HepG2 (cell line): ENCODE measurements around the gene ARMH2. TPM values are rescaled to one million over a fixed set of nuclear protein-coding genes. Genes with fewer than 3 reads are reported as not detected.

ENCODE experiments used
- ATAC-seq: fragments of 200-7000 bp; cut with Tn5 transposase; 3 replicates; pipeline ENCODE4 v1.9.1; 2020; ENCODE audit warnings: mild to moderate bottlenecking, moderate library complexity
- BruUV-seq: library from RNA; stranded (reverse); fragments of 400-500 nt; replicated peaks from 2 replicates; lab custom pipeline; 2021; lab: Mats Ljungman, UMichigan
- CTCF ChIA-PET: fragments of 300-600 bp; formaldehyde crosslinking; extraction: SDS; loops from one replicate; lab custom pipeline; 2021; ENCODE audit warnings: low total read pairs, inconsistent platforms, low intra/inter-chr PET ratio; lab: Yijun Ruan, JAX
- POLR2A ChIA-PET: fragments of 350-600 bp; sonication (Branson Sonifier 250); formaldehyde crosslinking; loops from one replicate; lab custom pipeline; 2020; ENCODE audit warnings: antibody characterized with exemption, inconsistent platforms; lab: Yijun Ruan, JAX
- DNase-seq: peaks from one replicate; pipeline ENCODE4 v3.0.0-alpha.2; 2015; ENCODE audit warnings: low spot score
- FAIRE-seq: peaks from 3 replicates; lab custom pipeline; 2011; peaks lifted over from hg19 to GRCh38; lab: Jason Lieb, UNC
- H2AFZ ChIP-seq: one replicate; pipeline ENCODE4 v1.6.1; 2011; ENCODE audit warnings: low read length, inconsistent platforms
- H3K27ac ChIP-seq: fragments of 300-600 bp; 3 replicates; pipeline ENCODE4 v1.8.0; 2011; ENCODE audit warnings: mixed run types, mild to moderate bottlenecking, mixed read lengths, low read length, inconsistent platforms; ENCODE audit not compliant: insufficient read depth; ENCODE audit errors: extremely low read length
- H3K27me3 ChIP-seq, 2 experiments: fragments of 200-600 bp in 1 of 2; 2 replicates in 1 of 2; 3 replicates in 1 of 2; pipeline versions ENCODE4 v1.6.0 to v1.8.0; 2011; ENCODE audit warnings: low read length in 2 of 2, mild to moderate bottlenecking in 2 of 2, moderate library complexity in 2 of 2, inconsistent platforms in 1 of 2; ENCODE audit not compliant: insufficient read depth in 2 of 2, control insufficient read depth in 1 of 2
- H3K36me3 ChIP-seq, 2 experiments: fragments of 200-600 bp in 1 of 2; replicated peaks in 1 of 2; 2 replicates in 1 of 2; 3 replicates in 1 of 2; pipeline versions ENCODE4 v1.5.1 to v1.8.0; 2011; ENCODE audit warnings: low read length in 2 of 2, inconsistent platforms in 1 of 2; ENCODE audit not compliant: insufficient read depth in 2 of 2, control insufficient read depth in 1 of 2
- H3K4me1 ChIP-seq: 2 replicates; pipeline ENCODE4 v1.5.1; 2012; ENCODE audit warnings: low read length, inconsistent platforms; ENCODE audit not compliant: insufficient read depth
- H3K4me2 ChIP-seq: 2 replicates; pipeline ENCODE4 v1.6.0; 2011; ENCODE audit warnings: low read depth, low read length, inconsistent platforms
- H3K4me3 ChIP-seq, 3 experiments: fragments of 200-600 bp in 1 of 3; sonication (generic), shearing (Covaris generic) in 1 of 3; replicated peaks in 1 of 3; 2 replicates each; pipeline ENCODE4 v1.5.1; 2011 to 2016; ENCODE audit warnings: low read length in 3 of 3, inconsistent platforms in 2 of 3, low read depth in 2 of 3, mild to moderate bottlenecking in 2 of 3, control low read depth in 1 of 3, mixed read lengths in 1 of 3; ENCODE audit not compliant: insufficient read depth in 1 of 3
- H3K79me2 ChIP-seq: one replicate; pipeline ENCODE4 v1.6.1; 2011; ENCODE audit warnings: low read length, inconsistent platforms; ENCODE audit not compliant: insufficient read depth
- H3K9ac ChIP-seq: 2 replicates; pipeline ENCODE4 v1.6.0; 2011; ENCODE audit warnings: mild to moderate bottlenecking, low read depth, low read length, inconsistent platforms; ENCODE audit not compliant: insufficient read depth
- H3K9me3 ChIP-seq: 2 replicates; pipeline ENCODE4 v1.5.1; 2012; ENCODE audit warnings: mild to moderate bottlenecking, low read length
- H4K20me1 ChIP-seq: 2 replicates; pipeline ENCODE4 v1.6.0; 2011; ENCODE audit warnings: inconsistent platforms, mild to moderate bottlenecking, low read length, moderate library complexity; ENCODE audit not compliant: insufficient read depth
- ATF6 ChIP-seq: sonication (generic); formaldehyde crosslinking; conservative IDR thresholded peaks from 2 replicates; pipeline ENCODE4 v1.4.0; 2020; ENCODE audit warnings: missing genetic modification reagents
- CENPT ChIP-seq: sonication (generic); formaldehyde crosslinking; IDR thresholded peaks from 2 replicates; pipeline ENCODE4 v1.8.0; 2022; ENCODE audit warnings: low read depth, mild to moderate bottlenecking, moderate library complexity, missing genetic modification reagents
- CHCHD3 ChIP-seq: sonication (generic); formaldehyde crosslinking; IDR thresholded peaks from 2 replicates; pipeline ENCODE4 v1.8.0; 2022; ENCODE audit warnings: mild to moderate bottlenecking, missing genetic modification reagents, moderate library complexity
- CREB1 ChIP-seq, 2 experiments: fragments of 450-650 bp in 1 of 2; IDR thresholded peaks; 2 replicates each; pipeline ENCODE4 v1.6.1; 2016 to 2017; ENCODE audit warnings: control low read depth in 1 of 2, mild to moderate bottlenecking in 1 of 2, missing compliant biosample characterization in 1 of 2, missing genetic modification characterization in 1 of 2
- CREM ChIP-seq, 2 experiments: sonication (generic) in 1 of 2; formaldehyde crosslinking in 1 of 2; IDR thresholded peaks; 2 replicates each; pipeline versions ENCODE4 v1.4.0 to v1.6.1; 2016 to 2020; ENCODE audit warnings: antibody characterized with exemption in 1 of 2, mild to moderate bottlenecking in 1 of 2, missing genetic modification reagents in 1 of 2
- ELF3 ChIP-seq: IDR thresholded peaks from 2 replicates; pipeline ENCODE4 v1.6.1; 2016; ENCODE audit warnings: missing genetic modification reagents, missing compliant biosample characterization
- MIER2 ChIP-seq: IDR thresholded peaks from 2 replicates; pipeline ENCODE4 v1.6.1; 2016; ENCODE audit warnings: missing biosample characterization, missing genetic modification reagents
- SMARCE1 ChIP-seq: fragments of 450-650 bp; IDR thresholded peaks from 2 replicates; pipeline ENCODE4 v1.6.1; 2017; ENCODE audit warnings: borderline replicate concordance
- SOX6 ChIP-seq, 2 experiments: fragments of 450-650 bp in 1 of 2; sonication (generic) in 1 of 2; formaldehyde crosslinking in 1 of 2; IDR thresholded peaks; 2 replicates each; pipeline versions ENCODE4 v1.4.0 to v1.6.1; 2017 to 2020; ENCODE audit warnings: antibody characterized with exemption in 1 of 2, mild to moderate bottlenecking in 1 of 2, missing genetic modification reagents in 1 of 2
- ZNF205 ChIP-seq: IDR thresholded peaks from 2 replicates; pipeline ENCODE4 v1.6.1; 2018; ENCODE audit warnings: missing biosample characterization, missing genetic modification reagents
- ZNF318 ChIP-seq: sonication (generic); formaldehyde crosslinking; IDR thresholded peaks from 2 replicates; pipeline ENCODE4 v1.4.0; 2020; ENCODE audit warnings: mild to moderate bottlenecking, missing genetic modification reagents
- ZNF629 ChIP-seq: sonication (generic); formaldehyde crosslinking; conservative IDR thresholded peaks from 2 replicates; pipeline ENCODE4 v1.5.0; 2020; ENCODE audit warnings: missing genetic modification reagents
- WGBS: methylation state at CpG from one replicate; pipeline ENCODE4 v1.1.6; 2017; ENCODE audit warnings: low lambda C conversion rate; 5-methylcytosine and 5-hydroxymethylcytosine counted together
- in situ Hi-C: cut with HindIII; loops from 2 replicates; pipeline ENCODE4 v1.10.0; 2017; ENCODE audit warnings: low pct_unique_long_range_greater_than_20kb; ENCODE audit not compliant: extremely low pct_ligation_motif_present
- intact Hi-C: fragments of 100-400 bp; cut with micrococcal nuclease; formaldehyde crosslinking; loops from one replicate; pipeline ENCODE4 v1.10.0; 2022; ENCODE audit not compliant: unreplicated experiment
- polyA plus RNA-seq, 8 experiments: library from polyadenylated mRNA; depleted of rRNA in 3 of 8; stranded (reverse) in 7 of 8; unstranded in 1 of 8; fragments of >200 nt; fragmentation: Illumina TruSeq in 4 of 8; extraction: Trizol in 4 of 8; gene quantifications; 2 replicates each; pipeline versions ENCODE4 v1.2.1 to v1.2.3, GENCODE V29; 2011 to 2016; ENCODE audit warnings: low read depth in 4 of 8, missing spikeins in 1 of 8, mixed read lengths in 1 of 8; ENCODE audit not compliant: insufficient read depth in 1 of 8
- total RNA-seq, 5 experiments: library from RNA; depleted of rRNA; stranded (reverse); fragments of >200 nt; fragmentation: Illumina TruSeq; extraction: Trizol; gene quantifications; 2 replicates each; pipeline ENCODE4 v1.2.3, GENCODE V29; 2016; ENCODE audit warnings: low read depth in 1 of 5

The ARMH2 gene
- total and polyA plus RNA-seq, 2 of the 13 experiments (the other 11 are each of a cell fraction or from before 2014, with no cell fraction given), result not detected

- H3K9me3 ChIP-seq, result peaks cover 11% of the 10 kb centered on the region
- peaks cover 0 to 3% of the 10 kb centered on the region in 2 experiments; a peak in 1 of 5 replicates for H3K27me3 ChIP-seq
- no TSS peak for BruUV-seq
- no peaks in the 10 kb centered on the region for H3K79me2 ChIP-seq
- in situ Hi-C loops (no loop called here), intact Hi-C loops (no loop called here)
- no peaks in the 10 kb centered on the region for H4K20me1 ChIP-seq
- peaks cover 16% of the 10 kb centered on the region for H3K4me1 ChIP-seq
- H3K9ac ChIP-seq, result no peak overlapping the region
- TF ChIP-seq ZNF629 (CRISPR knock-in tag), result no peak
- TF ChIP-seq MIER2 (CRISPR knock-in tag), result no peak
- TF ChIP-seq CHCHD3, result no peak
- no peak for TF ChIP-seq CENPT (CRISPR knock-in tag)
- TF ChIP-seq SOX6 (IDR thresholded peaks at IDR 0.05), result no peak
- TF ChIP-seq SOX6 (CRISPR knock-in tag; IDR thresholded peaks at IDR 0.05), result no peak
- no peak for TF ChIP-seq CREM (IDR thresholded peaks at IDR 0.05)
- no peak for TF ChIP-seq CREM (CRISPR knock-in tag; IDR thresholded peaks at IDR 0.05)
- TF ChIP-seq CREB1 (IDR thresholded peaks at IDR 0.05), result no peak
- 0 out of 2 replicates have a peak, but pooled peaks have one; percentile 27 for TF ChIP-seq CREB1 (CRISPR knock-in tag; IDR thresholded peaks at IDR 0.05)
- TF ChIP-seq ATF6 (CRISPR knock-in tag), result no peak
- no peak for TF ChIP-seq ZNF205 (CRISPR knock-in tag)
- no peak for TF ChIP-seq ZNF318 (CRISPR knock-in tag)
- peak; percentile 44; the same call in 1 of the 2 replicates for TF ChIP-seq ELF3 (CRISPR knock-in tag)
- no peak for TF ChIP-seq SMARCE1
- no peak overlapping the region for H2AFZ ChIP-seq
- whole genome bisulfite sequencing, result 23% methylated on average over 2 of the region's 2 CpGs
- no peaks in the 10 kb centered on the region for H3K36me3 ChIP-seq
- peak; percentile 58 for ATAC-seq
- POLR2A ChIA-PET, result interaction anchor here (1.3 to 3.0 kb wide), 2 partner anchors 10 to 32 kb away, joined by 3 to 10 read pairs; no protein-coding TSS in a partner anchor
- peak; percentile 15 for DNase-seq
- H3K27ac ChIP-seq, result no peak overlapping the region
- CTCF ChIA-PET, result no interaction called here
- no peak for FAIRE-seq
- H3K4me3 ChIP-seq, result no peak overlapping the region
- peak overlapping the region; percentile 20 for H3K4me2 ChIP-seq
Measured at GRCh38 chr6:24753545-24753944, 45.2 kb downstream of the ARMH2 start.
